CD14-positive monocyte (primary cell): ENCODE results near the gene ZDHHC11B. TPM values are rescaled to one million over a fixed set of nuclear protein-coding genes. Genes with fewer than 3 reads are reported as not detected.

Source experiments
- DNase-seq, 3 donors: peaks; one replicate each; pipeline ENCODE4 v3.0.0-alpha.2; 2011 to 2022
- H2AFZ ChIP-seq: 2 replicates; pipeline ENCODE4 v1.6.0; 2012; ENCODE audit warnings: mild to moderate bottlenecking, low read depth, low read length, inconsistent platforms; ENCODE audit not compliant: insufficient read depth, poor library complexity, severe bottlenecking
- H3K27ac ChIP-seq, 2 donors: 1 replicate in 1 of 2; 2 replicates in 1 of 2; pipeline ENCODE4 v1.5.1; 2012 to 2013; ENCODE audit warnings: low read length in 2 of 2, control low read depth in 1 of 2, inconsistent platforms in 1 of 2, low read depth in 1 of 2, mild to moderate bottlenecking in 1 of 2
- H3K27me3 ChIP-seq, 2 donors: one replicate each; pipeline versions ENCODE4 v1.6.0 to v1.6.1; 2011 to 2013; ENCODE audit warnings: low read length in 2 of 2; ENCODE audit not compliant: control insufficient read depth in 2 of 2, insufficient read depth in 2 of 2
- H3K36me3 ChIP-seq, 2 donors: replicated peaks in 1 of 2; 1 replicate in 1 of 2; 2 replicates in 1 of 2; pipeline versions ENCODE4 v1.5.1 to v1.6.1; 2012 to 2013; ENCODE audit warnings: low read length in 2 of 2, control low read depth in 1 of 2, inconsistent platforms in 1 of 2, mild to moderate bottlenecking in 1 of 2; ENCODE audit not compliant: insufficient read depth in 2 of 2, control insufficient read depth in 1 of 2
- H3K4me1 ChIP-seq, 2 donors: 1 replicate in 1 of 2; 2 replicates in 1 of 2; pipeline versions ENCODE4 v1.5.1 to v1.6.1; 2012 to 2013; ENCODE audit warnings: low read length in 2 of 2, control low read depth in 1 of 2, inconsistent platforms in 1 of 2, mild to moderate bottlenecking in 1 of 2, moderate library complexity in 1 of 2; ENCODE audit not compliant: insufficient read depth in 2 of 2, control insufficient read depth in 1 of 2
- H3K4me2 ChIP-seq: replicated peaks from 2 replicates; pipeline ENCODE3; 2012; ENCODE audit warnings: low read length, moderate library complexity, mild to moderate bottlenecking; ENCODE audit not compliant: poor library complexity, severe bottlenecking; ENCODE audit errors: extremely low read depth
- H3K4me3 ChIP-seq, 3 experiments: fragments of 200-600 bp in 1 of 3; sonication (generic) in 1 of 3; replicated peaks in 1 of 3; 1 replicate in 2 of 3; 2 replicates in 1 of 3; pipeline ENCODE4 v1.5.1; 2011 to 2013; ENCODE audit warnings: low read length in 3 of 3, mild to moderate bottlenecking in 3 of 3, control low read depth in 2 of 3, low read depth in 2 of 3, inconsistent platforms in 1 of 3, moderate library complexity in 1 of 3
- H3K79me2 ChIP-seq: 2 replicates; pipeline ENCODE4 v1.6.0; 2012; ENCODE audit warnings: mild to moderate bottlenecking, control low read depth, inconsistent platforms, low read length, moderate library complexity; ENCODE audit not compliant: insufficient read depth
- H3K9ac ChIP-seq: 2 replicates; pipeline ENCODE4 v1.6.0; 2017; ENCODE audit warnings: low read length, mild to moderate bottlenecking; ENCODE audit not compliant: insufficient read depth, poor library complexity, severe bottlenecking
- H3K9me3 ChIP-seq, 2 donors: replicated peaks in 1 of 2; 1 replicate in 1 of 2; 2 replicates in 1 of 2; pipeline versions ENCODE4 v1.5.1 to v1.6.1; 2012 to 2013; ENCODE audit warnings: low read length in 2 of 2, control low read depth in 1 of 2; ENCODE audit not compliant: control insufficient read depth in 1 of 2, insufficient read depth in 1 of 2
- H4K20me1 ChIP-seq: 2 replicates; pipeline ENCODE4 v1.6.0; 2012; ENCODE audit warnings: mild to moderate bottlenecking, low read length, control low read depth, moderate library complexity; ENCODE audit not compliant: insufficient read depth
- H3K27ac Mint-ChIP-seq, 7 donors: one replicate each; pipeline ENCODE4 v1.8.0; 2020; ENCODE audit warnings: mild to moderate bottlenecking in 7 of 7, mixed read lengths in 7 of 7, moderate library complexity in 6 of 7, inconsistent platforms in 2 of 7
- H3K27me3 Mint-ChIP-seq, 3 donors: one replicate each; pipeline ENCODE4 v1.8.0; 2021 to 2022; ENCODE audit warnings: low read depth in 3 of 3, mild to moderate bottlenecking in 3 of 3, mixed read lengths in 3 of 3, moderate library complexity in 3 of 3, inconsistent platforms in 1 of 3
- H3K36me3 Mint-ChIP-seq, 2 donors: one replicate each; pipeline ENCODE4 v1.8.0; 2020; ENCODE audit warnings: mixed read lengths in 2 of 2, inconsistent platforms in 1 of 2, mild to moderate bottlenecking in 1 of 2
- H3K4me1 Mint-ChIP-seq: one replicate; pipeline ENCODE4 v1.8.0; 2020; ENCODE audit warnings: mild to moderate bottlenecking, mixed read lengths
- H3K4me3 Mint-ChIP-seq, 2 donors: one replicate each; pipeline ENCODE4 v1.8.0; 2020; ENCODE audit warnings: mild to moderate bottlenecking in 2 of 2, mixed read lengths in 2 of 2, moderate library complexity in 1 of 2
- H3K9me3 Mint-ChIP-seq, 7 donors: one replicate each; pipeline ENCODE4 v1.8.0; 2020 to 2022; ENCODE audit warnings: mixed read lengths in 7 of 7, mild to moderate bottlenecking in 6 of 7, moderate library complexity in 6 of 7, inconsistent platforms in 2 of 7
- WGBS: methylation state at CpG from one replicate; pipeline ENCODE4 v1.1.5; 2013; ENCODE audit warnings: missing lambda C conversion rate; ENCODE audit not compliant: insufficient coverage; 5-methylcytosine and 5-hydroxymethylcytosine counted together
- intact Hi-C, 2 donors: fragments of 100-400 bp; cut with micrococcal nuclease; formaldehyde crosslinking; loops; one replicate each; pipeline versions ENCODE4 v1.15.0 to v1.15.1; 2023
- polyA plus RNA-seq, 3 donors: library from polyadenylated mRNA; depleted of rRNA in 1 of 3; unstranded in 2 of 3; stranded (reverse) in 1 of 3; fragments of 300-500 nt in 2 of 3; fragments of >200 nt in 1 of 3; fragmentation: Illumina TruSeq in 2 of 3; gene quantifications; 1 replicate in 2 of 3; 2 replicates in 1 of 3; pipeline ENCODE4 v1.2.3, GENCODE V29; 2012 to 2021
- TF ChIP-seq, protein P1 (sequence below): fragments of 200-600 bp; IDR thresholded peaks from one replicate; pipeline ENCODE4 v1.8.0; 2022; ENCODE audit warnings: antibody characterized with exemption, mild to moderate bottlenecking

The ZDHHC11B gene
- polyA plus RNA-seq, 3 donors, result not detected

DNA sequence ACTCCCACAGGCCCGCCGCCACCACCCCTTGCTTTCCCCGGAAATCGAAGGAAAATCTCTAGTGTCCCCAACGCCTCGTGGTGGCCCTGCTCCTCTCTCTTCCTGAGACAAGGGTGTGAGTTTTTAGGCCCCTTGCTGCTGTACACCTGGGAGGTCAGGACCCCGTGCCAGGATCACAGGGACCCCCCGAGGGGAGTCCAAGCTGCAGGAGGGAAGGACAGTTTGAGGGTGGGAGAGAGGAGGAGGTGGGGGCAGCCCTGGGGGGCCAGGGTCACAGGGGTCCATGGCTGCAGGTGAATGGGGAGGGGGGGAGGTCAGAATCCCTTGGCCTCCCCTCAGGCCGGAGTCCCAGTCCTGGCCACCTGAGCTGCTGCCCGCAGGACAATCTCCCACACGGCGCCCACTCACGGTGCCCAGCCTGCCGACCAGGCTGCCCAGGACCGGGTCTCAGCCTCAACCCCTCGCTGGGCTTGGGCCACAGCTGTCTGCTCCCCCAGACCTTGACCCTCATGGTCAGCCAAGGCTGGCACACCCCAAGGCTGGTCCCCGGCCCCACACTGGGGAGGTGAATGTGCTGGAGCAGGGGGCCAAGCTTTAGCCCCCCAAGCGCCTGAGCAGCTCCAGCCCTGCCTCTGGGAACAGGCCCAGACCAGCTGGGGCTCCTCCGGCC is 111.2 kb downstream of the ZDHHC11B start:
- no peak overlapping the region for H3K4me3 ChIP-seq

DNA sequence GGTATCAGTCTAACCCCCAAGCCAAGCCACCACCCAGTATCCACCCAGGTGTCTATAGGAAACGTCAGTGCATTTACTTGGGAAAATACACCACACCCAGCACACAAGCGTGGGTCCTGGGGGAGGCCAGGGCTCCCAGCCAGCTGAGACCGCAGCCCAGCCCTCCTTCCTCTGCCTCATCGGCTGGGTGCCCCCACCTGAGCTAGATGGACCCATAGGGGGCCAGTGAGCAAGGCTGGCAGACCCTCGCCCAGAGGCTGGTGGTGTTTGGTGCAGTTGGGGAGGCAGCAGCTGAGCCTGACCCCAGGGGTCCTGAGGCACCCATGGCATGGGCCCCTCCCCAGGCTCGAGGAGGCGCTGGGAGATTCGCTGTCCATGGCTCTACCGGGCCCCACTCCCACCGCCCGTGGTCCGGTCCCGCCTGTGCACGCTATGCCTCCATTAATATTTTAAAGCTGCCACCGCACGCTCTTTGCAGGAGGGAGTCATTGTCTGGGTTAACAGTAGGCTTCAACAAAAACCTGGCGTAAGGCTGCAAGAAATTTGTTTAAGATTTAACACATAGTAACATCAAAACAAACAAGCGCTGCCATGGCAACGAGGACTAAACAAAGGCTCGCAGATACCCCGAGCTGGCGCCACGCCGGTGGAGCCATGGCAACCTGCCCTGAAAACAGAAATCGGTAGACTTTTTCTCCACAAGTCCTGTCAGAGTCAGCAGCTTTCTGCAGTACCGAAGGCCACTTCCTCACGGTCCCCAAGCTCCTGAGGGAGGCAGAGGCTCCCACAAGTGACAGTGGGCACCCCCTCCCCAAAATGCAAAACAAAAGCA is 112.0 kb downstream of the ZDHHC11B start:
- peak; percentile 22 to 54 (median 35) for DNase-seq
- no peaks in the 10 kb centered on the region for H3K9me3 ChIP-seq
- no peak overlapping the region for H3K27ac ChIP-seq
- H3K4me3 Mint-ChIP-seq, result peak overlapping the region in 1 of 2 donors; percentile 48
- H2AFZ ChIP-seq, result no peak overlapping the region
- H3K4me2 ChIP-seq, result no peak overlapping the region
- no peak overlapping the region for H3K9ac ChIP-seq
- H3K27ac Mint-ChIP-seq, result peak overlapping the region in 4 of 7 donors; percentile 60 to 85 (median 74)
- H4K20me1 ChIP-seq, result no peaks in the 10 kb centered on the region
- H3K36me3 ChIP-seq, result no peaks in the 10 kb centered on the region
- WGBS, result 42% methylated on average over 25 of the region's 27 CpGs
- peaks cover 0 to 6% (median 1%) of the 10 kb centered on the region in 7 donors for H3K9me3 Mint-ChIP-seq
- H3K4me3 ChIP-seq, result no peak overlapping the region
- no peaks in the 10 kb centered on the region for H3K4me1 ChIP-seq
- TF ChIP-seq, protein P1, sequence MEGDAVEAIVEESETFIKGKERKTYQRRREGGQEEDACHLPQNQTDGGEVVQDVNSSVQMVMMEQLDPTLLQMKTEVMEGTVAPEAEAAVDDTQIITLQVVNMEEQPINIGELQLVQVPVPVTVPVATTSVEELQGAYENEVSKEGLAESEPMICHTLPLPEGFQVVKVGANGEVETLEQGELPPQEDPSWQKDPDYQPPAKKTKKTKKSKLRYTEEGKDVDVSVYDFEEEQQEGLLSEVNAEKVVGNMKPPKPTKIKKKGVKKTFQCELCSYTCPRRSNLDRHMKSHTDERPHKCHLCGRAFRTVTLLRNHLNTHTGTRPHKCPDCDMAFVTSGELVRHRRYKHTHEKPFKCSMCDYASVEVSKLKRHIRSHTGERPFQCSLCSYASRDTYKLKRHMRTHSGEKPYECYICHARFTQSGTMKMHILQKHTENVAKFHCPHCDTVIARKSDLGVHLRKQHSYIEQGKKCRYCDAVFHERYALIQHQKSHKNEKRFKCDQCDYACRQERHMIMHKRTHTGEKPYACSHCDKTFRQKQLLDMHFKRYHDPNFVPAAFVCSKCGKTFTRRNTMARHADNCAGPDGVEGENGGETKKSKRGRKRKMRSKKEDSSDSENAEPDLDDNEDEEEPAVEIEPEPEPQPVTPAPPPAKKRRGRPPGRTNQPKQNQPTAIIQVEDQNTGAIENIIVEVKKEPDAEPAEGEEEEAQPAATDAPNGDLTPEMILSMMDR, result no peak
- H3K36me3 Mint-ChIP-seq, result peaks cover 1% of the 10 kb centered on the region in 2 donors
- intact Hi-C loops, result loop anchor here in 1 of 2 donors (5.0 kb wide), 1 partner anchor 230 kb away; no protein-coding TSS in a partner anchor
- H3K27me3 Mint-ChIP-seq, result peaks cover 3 to 38% (median 10%) of the 10 kb centered on the region in 3 donors
- H3K4me1 Mint-ChIP-seq, result peaks cover 4% of the 10 kb centered on the region
- H3K79me2 ChIP-seq, result no peaks in the 10 kb centered on the region
- peaks cover 0 to 17% of the 10 kb centered on the region in 2 donors for H3K27me3 ChIP-seq

More for the DNA sequence above, 111.2 kb downstream of the ZDHHC11B start:
- Mint-ChIP-seq H3K36me3 (no peaks in the 10 kb centered on the region), H3K27ac (peak overlapping the region in 4 of 7 donors; percentile 60 to 85 (median 74)), H3K27me3 (peaks cover 3 to 38% (median 10%) of the 10 kb centered on the region in 3 donors), H3K4me3 (peak overlapping the region in 1 of 2 donors; percentile 48), H3K4me1 (peaks cover 4% of the 10 kb centered on the region), H3K9me3 (peaks cover 0 to 6% (median 1%) of the 10 kb centered on the region in 7 donors)
- H3K27me3 ChIP-seq, result peaks cover 0 to 17% of the 10 kb centered on the region in 2 donors
- H3K9ac ChIP-seq, result no peak overlapping the region
- H3K36me3 ChIP-seq, result no peaks in the 10 kb centered on the region
- no peak overlapping the region for H3K4me2 ChIP-seq
- H2AFZ ChIP-seq, result no peak overlapping the region
- H3K27ac ChIP-seq, result no peak overlapping the region
- no peaks in the 10 kb centered on the region for H3K79me2 ChIP-seq
- no peak for DNase-seq
- intact Hi-C loops, result loop anchor here in 1 of 2 donors (5.0 kb wide), 1 partner anchor 229 kb away; no protein-coding TSS in a partner anchor
- no peaks in the 10 kb centered on the region for H3K9me3 ChIP-seq
- 72% methylated on average over 12 of the region's 19 CpGs for WGBS
- no peaks in the 10 kb centered on the region for H3K4me1 ChIP-seq
- TF ChIP-seq, protein P1, result no peak
- no peaks in the 10 kb centered on the region for H4K20me1 ChIP-seq
